ENCODE data around the gene CDH26.
A peak's percentile ranks its signal among the peaks of the same experiment; 100 is the strongest.
"Not testable (repeated sequence)": the region's sequence is repeated elsewhere in the genome, so short reads cannot be mapped to it uniquely, and the experiment has no call there.

Gene CDH26

DNA sequence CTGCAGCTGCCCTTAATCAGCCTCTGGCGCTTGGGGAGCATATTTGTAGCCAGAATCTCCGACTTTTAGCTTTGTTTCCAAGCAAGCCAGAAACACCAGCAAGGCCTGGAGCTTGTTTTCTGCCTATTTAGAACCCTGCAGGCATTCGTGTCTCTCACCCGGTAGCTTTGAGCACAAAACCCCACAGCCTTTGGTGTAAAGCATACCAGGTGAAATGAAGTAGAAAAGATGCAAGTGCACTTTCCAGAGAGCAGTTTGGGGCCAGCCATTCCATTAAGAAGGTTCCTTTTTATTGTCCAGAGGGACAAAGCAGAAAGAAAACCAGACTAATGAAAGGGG lies 17.3 kb upstream of the CDH26 start:
- DNase-seq (ENCODE audit: low read depth), result no peak

GRCh38 chr20:59942245-59942644 lies 16.0 kb upstream of the CDH26 start:
- no peak for DNase-seq (ENCODE audit: low read depth)

DNA sequence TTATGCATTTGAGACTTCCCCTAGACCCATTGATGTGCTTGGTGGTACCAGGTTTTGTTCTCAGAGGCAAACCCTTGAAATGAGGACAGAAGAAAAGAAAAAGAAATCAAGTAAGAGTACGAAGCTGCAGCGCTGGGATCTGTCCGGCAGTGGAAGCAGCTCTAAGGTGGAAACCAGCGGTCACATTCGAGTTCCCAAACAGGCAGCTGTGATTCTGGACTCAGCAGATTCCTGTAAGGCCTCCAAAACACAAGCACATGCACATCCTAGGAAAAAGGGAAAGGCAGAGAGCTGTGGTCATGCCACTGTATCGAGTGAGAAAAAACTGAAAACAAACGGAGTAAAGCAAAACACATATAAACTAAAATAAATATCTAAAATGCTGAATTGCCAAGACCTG lies 13.5 kb upstream of the CDH26 start:
- no peak for DNase-seq (ENCODE audit: low read depth)

GRCh38 chr20:59945175-59945574 lies 13.0 kb upstream of the CDH26 start:
- no peak for DNase-seq (ENCODE audit: low read depth)

DNA sequence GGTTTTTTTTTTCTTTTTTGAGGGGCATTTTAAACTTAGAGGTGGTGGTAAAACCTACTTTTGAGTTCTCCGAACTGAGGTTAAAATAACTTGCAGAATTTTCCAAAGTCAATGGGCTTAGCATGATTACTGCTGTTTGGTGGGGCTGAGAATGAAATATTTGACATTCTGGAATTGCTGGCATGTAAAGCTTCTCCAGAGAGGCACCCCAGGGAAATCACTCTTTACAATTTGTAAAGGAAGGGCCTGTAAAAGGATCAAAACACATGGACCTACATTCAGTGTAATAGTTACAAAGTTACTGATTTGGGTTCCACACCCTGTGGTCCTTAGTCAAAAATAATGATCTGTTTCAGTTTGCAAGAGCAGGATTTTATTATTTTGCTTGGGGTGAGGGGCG lies 12.5 kb upstream of the CDH26 start:
- no peak for DNase-seq (ENCODE audit: low read depth)

- DNase-seq (ENCODE audit: low read depth), result no peak
Measured at GRCh38 chr20:59947376-59947775, 10.8 kb upstream of the CDH26 start.

DNA sequence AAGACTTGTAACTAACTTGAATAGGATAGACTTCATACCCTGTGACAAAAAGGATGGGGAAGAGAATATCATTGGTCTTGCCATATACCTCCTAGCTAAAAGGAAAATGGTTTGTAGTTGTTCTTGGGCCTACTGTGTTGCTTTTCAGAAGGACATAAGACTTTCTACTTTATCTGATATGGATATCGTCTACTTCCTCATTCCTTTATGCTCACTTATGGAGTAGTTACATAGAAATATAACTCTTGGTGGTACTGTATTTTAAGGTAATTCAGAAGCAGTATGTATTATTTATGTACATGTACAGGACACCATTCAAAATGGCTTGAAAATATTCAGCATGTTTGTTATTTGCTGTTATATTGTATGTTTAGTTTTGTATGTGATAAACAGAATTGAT lies 10.0 kb upstream of the CDH26 start:
- DNase-seq (ENCODE audit: low read depth), result no peak

- DNase-seq (ENCODE audit: low read depth), result peak; percentile 53
Measured at GRCh38 chr20:59948828-59949720, 9.1 kb upstream of the CDH26 start.

DNA sequence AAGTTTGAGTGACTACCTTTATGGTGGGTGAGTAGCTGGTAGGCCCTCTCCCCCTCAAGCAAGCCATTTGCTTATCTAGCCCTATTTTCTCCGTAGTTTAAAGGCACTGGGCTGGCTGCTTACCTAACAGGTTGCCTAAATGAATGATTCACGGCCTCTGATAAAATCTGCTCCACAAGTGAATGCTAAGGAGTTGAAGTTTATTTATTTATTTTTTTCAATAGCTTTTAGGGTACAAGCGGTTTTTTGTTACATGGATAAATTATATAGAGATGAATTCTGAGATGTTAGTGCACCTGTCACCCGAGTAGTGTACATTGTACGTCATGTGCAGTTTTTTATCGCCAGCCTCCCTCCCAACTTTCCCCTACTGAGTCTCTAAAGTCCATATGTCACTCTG lies 8.3 kb upstream of the CDH26 start:
- DNase-seq (ENCODE audit: low read depth), result no peak

GRCh38 chr20:59954718-59955117 lies 3.5 kb upstream of the CDH26 start:
- DNase-seq (ENCODE audit: low read depth), result no peak

DNA sequence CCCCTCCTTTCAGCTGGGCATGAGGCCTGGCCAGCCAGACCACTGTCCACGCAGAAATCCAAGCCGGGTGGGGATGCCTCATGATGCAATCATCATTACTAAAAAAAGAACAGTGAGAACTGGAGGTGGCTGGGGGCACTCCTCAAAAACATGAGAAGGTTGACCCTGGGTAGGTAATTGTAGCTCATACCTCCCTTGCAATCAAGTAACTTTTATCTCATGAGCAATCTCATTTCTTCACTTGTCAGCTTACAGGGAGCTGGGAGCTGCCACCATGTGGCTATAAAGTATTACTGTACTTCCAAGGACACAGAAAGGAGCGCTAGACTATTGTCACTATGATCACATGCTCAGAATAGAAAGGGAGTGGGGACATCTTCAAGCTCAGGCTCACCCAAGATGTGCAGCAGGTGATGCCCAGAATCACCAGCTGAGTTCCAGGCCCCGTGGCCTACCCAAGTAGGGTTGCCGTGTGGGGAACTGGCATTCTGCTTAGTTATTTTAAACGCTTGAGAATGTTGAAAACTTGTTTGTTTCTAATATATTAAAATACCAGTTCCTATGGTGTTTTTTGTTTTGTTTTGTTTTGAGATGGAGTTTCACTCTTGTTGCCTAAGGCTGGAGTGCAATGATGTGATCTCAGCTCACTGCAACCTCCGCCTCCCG lies 3.0 kb upstream of the CDH26 start:
- DNase-seq (ENCODE audit: low read depth), result no peak

DNA sequence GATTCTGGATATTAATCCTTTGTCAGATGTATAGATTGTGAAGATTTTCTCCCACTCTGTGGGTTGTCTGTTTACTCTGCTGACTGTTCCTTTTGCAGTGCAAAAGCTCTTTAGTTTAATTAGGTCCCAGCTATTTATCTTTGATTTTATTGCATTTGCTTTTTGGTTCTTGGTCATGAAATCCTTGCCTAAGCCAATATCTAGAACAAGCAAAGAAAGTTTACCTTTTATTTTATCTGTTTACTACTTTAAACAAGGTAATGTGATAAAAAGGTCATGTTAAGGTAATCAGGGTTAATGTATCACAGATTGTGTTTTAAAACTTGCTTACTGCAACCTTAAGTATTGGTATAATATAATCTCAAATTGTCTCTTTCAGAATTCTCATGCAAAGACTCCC lies 655 bp upstream of the CDH26 start:
- not testable (repeated sequence) for DNase-seq (ENCODE audit: low read depth)

DNA sequence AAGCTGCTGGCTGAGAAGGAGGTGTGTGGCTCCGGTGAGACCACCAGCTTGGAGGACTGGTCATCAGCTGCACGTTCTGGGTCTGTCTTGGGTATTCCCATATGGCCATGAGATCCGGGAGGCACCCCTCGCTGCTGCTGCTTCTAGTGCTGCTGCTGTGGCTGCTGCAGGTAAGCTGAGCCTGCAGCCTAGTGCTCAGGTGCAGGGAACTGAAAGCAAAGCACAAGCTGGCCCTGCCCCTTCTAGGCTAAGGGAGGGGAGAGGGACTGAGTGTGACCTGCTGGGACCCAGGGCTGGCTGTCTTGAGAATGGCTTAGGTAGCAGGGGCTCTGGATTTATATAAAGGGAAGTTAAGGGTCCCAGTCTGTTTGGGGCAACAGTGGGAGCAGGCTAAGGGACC lies 403 bp downstream of the CDH26 start:
- DNase-seq (ENCODE audit: low read depth), result no peak

DNA sequence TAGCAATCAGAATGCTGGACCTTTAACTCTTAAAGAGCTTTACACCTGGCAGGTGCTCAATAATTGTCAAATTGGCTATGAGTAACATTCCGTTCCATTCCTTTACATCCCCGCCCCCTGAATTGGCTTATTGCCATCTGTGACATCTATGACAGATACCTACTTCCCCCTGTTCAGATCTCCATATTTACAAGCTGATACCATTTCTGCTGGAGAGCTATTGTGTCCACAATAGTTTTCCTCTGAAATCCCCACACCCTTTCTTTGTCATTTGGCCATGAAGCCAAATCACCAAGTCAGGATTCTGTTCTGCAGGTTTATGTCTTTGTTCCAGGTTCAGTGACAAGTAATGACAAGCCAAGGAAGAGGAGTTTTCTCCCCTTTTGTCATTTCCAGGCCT lies 3.2 kb downstream of the CDH26 start:
- DNase-seq (ENCODE audit: low read depth), result no peak

GRCh38 chr20:59962155-59962554 lies 3.9 kb downstream of the CDH26 start:
- no peak for DNase-seq (ENCODE audit: low read depth)

DNA sequence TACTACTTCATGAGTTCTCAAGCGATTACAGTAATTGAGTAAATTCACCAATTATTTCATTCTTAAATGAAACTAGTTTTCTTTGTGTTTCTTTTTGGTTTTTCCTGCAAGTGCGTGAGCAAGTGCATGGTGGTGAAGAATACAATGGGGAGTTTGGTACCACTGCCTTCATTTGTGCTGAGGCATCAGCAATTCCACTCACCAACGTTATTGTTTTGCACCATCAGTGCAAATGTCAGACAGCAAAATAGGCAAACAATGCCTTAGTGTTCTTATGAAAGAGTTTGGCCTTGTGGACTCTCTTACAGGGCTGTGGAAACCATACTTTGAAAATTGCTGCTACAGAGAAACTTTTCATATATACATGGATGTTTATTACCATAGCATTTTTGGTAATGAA lies 8.2 kb downstream of the CDH26 start:
- no peak for DNase-seq (ENCODE audit: low read depth)

GRCh38 chr20:59971428-59971827 lies 13.2 kb downstream of the CDH26 start:
- DNase-seq (ENCODE audit: low read depth), result no peak

- no peak for DNase-seq (ENCODE audit: low read depth)
Measured at GRCh38 chr20:59972037-59972801, 14.0 kb downstream of the CDH26 start.

- DNase-seq (ENCODE audit: low read depth), result no peak
Measured at GRCh38 chr20:59976156-59976782, 18.0 kb downstream of the CDH26 start.

DNA sequence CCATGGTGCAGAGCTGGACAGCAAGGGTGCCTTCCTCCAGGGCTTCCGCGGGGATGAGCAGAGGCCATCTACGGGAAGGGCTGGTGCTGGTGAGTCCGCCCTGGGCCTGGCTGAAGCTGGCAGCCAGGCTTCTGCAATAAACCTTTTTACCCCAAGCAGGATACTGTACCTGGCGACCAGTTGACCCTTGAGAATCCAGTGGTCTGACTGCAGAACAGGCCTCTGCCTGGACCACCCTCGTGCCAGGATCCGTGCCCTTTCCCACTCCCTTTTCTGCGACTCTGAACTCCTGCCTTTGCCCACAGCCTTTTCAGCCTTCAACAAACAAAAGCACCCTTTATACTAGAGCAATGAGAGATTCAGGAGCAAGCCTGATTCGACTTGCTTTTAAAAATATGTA lies 18.9 kb downstream of the CDH26 start:
- no peak for DNase-seq (ENCODE audit: low read depth)

- no peak for DNase-seq (ENCODE audit: low read depth)
Measured at GRCh38 chr20:59983076-59983475, 24.9 kb downstream of the CDH26 start.

DNA sequence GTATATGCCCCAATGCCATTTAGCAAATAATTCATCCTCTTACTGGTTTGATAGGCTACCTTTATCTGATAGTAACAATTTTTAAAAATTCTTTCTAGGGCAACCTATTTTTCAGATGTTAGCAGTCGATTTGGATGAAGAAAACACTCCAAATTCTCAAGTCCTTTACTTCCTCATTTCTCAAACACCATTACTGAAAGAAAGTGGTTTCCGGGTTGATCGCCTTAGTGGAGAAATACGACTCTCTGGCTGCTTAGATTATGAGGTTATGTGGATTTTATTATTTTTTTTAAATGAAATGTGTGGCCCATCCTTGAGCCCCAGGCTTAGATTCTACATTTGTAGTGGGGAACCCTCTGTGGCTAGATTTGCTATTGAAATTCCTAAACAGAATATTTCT lies 26.3 kb downstream of the CDH26 start:
- DNase-seq (ENCODE audit: low read depth), result no peak

DNA sequence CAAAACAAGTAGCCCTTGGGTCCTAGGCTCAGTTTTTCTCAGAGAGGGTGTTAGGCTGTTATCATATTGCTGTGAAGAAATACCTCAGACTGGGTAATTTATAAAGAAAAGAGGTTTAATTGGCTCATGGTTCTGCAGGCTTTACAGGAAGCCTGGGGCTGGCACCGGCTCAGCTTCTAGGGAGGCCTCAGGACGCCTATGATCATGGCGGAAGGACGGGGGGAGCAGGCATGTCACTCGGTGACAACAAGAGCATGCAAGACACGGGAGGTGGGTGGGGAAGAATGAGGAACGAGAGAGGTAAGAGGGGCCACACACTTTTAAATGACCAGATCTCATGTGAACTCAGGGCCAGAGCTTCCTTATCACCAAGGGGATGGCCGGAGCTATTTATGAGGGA lies 26.9 kb downstream of the CDH26 start:
- no peak for DNase-seq (ENCODE audit: low read depth)
